Neural progenitor cell (in vitro differentiated cells): ENCODE data around the gene BRD9.

Experiments
- CTCF ChIP-seq: fragments of 200-600 bp; sonication (generic); IDR thresholded peaks from 2 replicates; pipeline ENCODE4 v1.5.1; 2017; ENCODE audit warnings: antibody characterized with exemption, mild to moderate bottlenecking
- EZH2 ChIP-seq: fragments of 200-600 bp; sonication (generic); IDR thresholded peaks from 2 replicates; pipeline ENCODE4 v1.6.1; 2017; ENCODE audit warnings: antibody characterized with exemption, mild to moderate bottlenecking, moderate library complexity

DNA sequence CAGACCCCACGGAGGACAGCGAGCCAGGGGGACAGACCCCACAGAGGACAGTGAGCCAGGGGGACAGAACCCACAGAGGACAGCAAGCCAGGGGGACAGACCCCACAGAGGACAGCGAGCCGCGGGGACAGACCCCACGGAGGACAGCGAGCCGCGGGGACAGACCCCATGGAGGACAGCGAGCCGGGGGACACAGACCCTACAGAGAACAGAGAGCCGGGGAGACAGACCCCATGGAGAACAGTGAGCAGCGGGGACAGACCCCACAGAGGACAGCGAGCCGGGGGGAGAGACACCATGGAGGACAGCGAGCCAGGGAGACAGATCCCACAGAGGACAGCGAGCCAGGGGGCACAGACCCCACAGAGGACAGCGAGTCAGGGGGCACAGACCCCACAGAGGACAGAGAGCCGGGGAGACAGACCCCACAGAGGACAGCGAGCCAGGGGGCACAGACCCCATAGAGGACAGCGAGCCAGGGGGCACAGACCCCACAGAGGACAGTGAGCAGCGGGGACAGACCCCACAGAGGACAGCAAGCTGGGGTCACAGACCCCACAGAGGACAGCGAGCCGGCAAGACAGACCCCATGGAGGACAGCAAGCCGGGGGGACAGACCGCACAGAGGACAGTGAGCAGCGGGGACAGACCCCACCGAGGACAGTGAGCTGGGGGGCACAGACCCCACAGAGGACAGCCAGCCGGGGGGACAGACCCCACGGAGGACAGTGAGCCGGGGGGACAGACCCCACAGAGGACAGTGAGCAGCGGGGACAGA lies 37.4 kb downstream of the BRD9 start:
- TF ChIP-seq CTCF = no peak
- TF ChIP-seq EZH2 = no peak
